WERI-Rb-1 (cell line): ENCODE data around the gene TRIM65.

Experiments
- DNase-seq: peaks from one replicate; pipeline ENCODE4 v3.0.0-alpha.2; 2020
- H3K27ac ChIP-seq: fragments of 250-450 bp; sonication (Bioruptor Pico); 2 replicates; pipeline ENCODE4 v1.5.1; 2020; ENCODE audit warnings: mild to moderate bottlenecking, moderate library complexity
- H3K27me3 ChIP-seq: fragments of 250-450 bp; sonication (Bioruptor Pico); 2 replicates; pipeline ENCODE4 v1.5.1; 2021; ENCODE audit warnings: mild to moderate bottlenecking, low read depth, moderate library complexity; ENCODE audit not compliant: insufficient read depth, severe bottlenecking
- H3K36me3 ChIP-seq: fragments of 250-450 bp; sonication (Bioruptor Pico); 2 replicates; pipeline ENCODE4 v1.5.1; 2020; ENCODE audit warnings: mild to moderate bottlenecking, moderate library complexity
- H3K4me3 ChIP-seq: 2 replicates; pipeline ENCODE4 v1.5.1; 2011; ENCODE audit warnings: low read depth, mild to moderate bottlenecking, control low read depth, low read length
- H3K9me3 ChIP-seq: fragments of 250-450 bp; sonication (Bioruptor Pico); 2 replicates; pipeline ENCODE4 v1.5.1; 2021; ENCODE audit warnings: mild to moderate bottlenecking, moderate library complexity; ENCODE audit not compliant: severe bottlenecking
- CTCF ChIP-seq: IDR thresholded peaks from 2 replicates; pipeline ENCODE4 v1.5.1; 2011; ENCODE audit warnings: low read depth, mild to moderate bottlenecking, control low read depth, inconsistent platforms, low read length

Gene TRIM65

DNA sequence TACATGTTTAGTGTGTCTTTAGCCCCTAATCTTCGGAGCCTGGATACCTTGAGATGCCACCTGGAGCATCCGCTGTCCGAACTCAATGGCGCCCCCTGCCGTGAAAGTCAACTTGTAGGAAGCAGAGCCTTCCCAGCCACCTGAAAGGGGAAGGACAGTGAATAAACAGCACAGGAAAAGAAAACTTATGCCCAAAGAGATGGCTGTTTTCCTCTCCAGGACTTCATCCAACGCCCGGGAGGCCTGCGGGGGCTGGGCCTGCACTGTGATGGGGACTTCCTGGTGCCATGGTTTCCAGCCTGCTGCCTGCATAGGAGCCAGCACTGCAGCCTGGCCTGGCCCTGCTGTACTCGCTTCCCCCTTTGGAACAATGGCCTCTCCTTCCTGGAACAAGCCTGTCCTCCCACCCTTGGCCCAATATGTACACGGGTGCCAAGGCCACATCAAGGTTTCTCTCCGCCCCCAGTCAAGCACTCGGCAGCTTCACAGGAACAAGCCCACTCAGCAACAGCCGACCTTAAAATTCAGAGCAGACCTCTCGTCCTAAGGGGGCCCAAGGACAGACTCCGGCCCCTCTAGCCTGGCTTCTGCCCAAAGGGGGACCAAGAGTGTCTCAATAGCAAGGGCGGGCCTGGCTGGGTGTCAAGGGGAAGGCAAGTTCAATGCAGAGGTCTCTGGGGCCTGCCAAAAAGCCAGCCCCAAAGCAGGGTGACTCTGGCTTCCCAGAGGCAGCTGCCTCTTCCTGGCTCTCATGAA is 48.0 kb downstream of the TRIM65 start:
- Histone ChIP-seq H3K4me3 (no peak overlapping the region), H3K27ac (no peak overlapping the region; the same call in 1 of the 2 replicates), H3K36me3 (peaks cover 71% of the 10 kb centered on the region), H3K9me3 (no peaks in the 10 kb centered on the region), H3K27me3 (no peaks in the 10 kb centered on the region)
- peak; percentile 94 for DNase-seq
- peak; percentile 87 for TF ChIP-seq CTCF

DNA sequence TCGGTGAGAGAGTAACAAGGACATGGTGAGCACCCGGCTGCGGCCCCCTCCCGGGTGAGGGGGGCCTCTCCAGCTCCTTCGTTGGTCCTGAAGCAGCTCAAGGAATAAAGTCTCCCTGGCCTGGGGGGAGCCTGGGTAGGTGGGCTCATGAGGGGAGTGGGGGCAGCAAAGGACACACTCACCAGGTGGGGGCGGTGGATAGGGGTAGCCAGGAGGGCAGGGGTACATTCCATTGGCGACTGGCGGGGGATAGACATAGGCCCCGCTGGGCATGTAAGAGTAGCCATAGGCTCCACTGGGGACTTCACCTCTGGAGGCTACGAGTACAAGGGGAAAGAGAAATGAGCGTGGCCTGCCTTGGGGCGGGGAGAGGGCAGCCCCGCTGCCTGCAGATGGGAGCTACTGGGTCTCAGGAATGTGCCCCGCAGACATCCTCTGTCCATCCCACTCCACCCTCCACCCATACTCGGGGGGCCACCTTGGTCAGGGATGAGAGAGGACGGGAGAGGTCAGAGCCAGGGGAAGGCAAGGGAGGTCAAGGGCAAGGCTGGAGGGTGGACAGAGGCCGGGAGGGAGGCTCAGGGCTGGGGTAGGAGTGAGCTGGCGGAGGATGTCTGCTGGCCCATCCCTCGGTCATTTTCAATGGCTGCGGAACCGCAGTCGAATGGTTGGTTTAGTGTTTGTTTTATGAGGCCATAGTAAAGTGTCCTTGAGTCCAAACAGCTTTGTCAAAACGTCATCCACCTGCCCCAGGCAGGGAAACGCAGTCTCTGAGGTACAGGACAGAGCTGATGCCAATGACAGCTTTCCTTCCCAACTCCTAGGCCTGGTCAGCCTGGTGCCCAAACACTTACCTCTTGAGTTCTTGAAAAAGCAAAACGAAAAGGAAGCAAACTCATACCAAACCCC is 48.9 kb downstream of the TRIM65 start:
- no peaks in the 10 kb centered on the region for H3K9me3 ChIP-seq
- no peaks in the 10 kb centered on the region for H3K27me3 ChIP-seq
- no peak overlapping the region for H3K27ac ChIP-seq
- no peak for TF ChIP-seq CTCF
- no peak overlapping the region for H3K4me3 ChIP-seq
- no peak for DNase-seq
- peaks cover 70% of the 10 kb centered on the region for H3K36me3 ChIP-seq

DNA sequence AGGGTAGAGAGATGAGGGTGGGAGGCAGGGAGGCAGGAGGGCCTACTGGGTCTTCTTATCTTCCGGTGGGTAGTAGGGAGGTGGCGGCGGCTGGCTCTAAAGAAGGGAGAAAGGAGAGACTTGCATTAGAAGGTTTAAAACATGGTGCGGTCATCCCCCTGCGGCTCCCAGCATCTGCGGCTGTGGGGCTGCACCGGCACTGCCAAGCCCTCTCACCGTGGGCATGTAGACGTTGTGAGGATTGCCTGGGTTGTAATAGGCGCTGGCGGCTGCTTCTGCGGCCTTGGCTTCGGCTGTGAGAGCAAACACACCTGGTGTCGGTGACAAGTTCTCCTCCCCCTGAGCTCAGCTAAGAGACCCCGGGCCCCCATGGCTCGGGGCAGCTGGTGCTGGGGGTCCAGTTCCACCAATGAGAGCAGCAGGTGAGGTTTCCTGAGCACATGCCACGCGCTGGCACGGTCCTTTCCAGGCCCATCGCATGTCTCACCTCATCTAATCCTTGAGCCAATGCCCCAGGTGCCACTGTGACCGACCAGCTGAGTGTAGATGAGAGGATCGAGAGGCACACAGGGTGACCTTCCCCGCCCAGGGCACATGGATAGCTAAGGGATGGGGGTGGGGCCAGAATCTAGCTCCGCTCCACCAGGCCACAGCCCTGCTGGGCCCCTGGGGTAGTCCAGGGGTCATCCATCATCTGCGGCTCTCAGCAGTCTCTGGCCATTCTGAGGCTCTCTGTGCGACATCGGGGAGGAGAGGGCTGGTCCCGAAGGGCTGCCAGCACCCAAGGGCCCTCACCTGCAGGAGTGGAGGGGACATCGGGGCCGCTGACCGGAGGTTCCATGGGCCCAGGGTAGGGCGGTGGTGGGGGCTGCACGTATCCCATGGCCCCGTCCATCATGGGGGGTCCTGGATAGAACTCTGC is 49.8 kb downstream of the TRIM65 start:
- peaks cover 64% of the 10 kb centered on the region for H3K36me3 ChIP-seq
- no peak for DNase-seq
- no peak for TF ChIP-seq CTCF
- no peak overlapping the region for H3K27ac ChIP-seq
- H3K4me3 ChIP-seq: no peak overlapping the region
- H3K27me3 ChIP-seq: no peaks in the 10 kb centered on the region
- no peaks in the 10 kb centered on the region for H3K9me3 ChIP-seq

DNA sequence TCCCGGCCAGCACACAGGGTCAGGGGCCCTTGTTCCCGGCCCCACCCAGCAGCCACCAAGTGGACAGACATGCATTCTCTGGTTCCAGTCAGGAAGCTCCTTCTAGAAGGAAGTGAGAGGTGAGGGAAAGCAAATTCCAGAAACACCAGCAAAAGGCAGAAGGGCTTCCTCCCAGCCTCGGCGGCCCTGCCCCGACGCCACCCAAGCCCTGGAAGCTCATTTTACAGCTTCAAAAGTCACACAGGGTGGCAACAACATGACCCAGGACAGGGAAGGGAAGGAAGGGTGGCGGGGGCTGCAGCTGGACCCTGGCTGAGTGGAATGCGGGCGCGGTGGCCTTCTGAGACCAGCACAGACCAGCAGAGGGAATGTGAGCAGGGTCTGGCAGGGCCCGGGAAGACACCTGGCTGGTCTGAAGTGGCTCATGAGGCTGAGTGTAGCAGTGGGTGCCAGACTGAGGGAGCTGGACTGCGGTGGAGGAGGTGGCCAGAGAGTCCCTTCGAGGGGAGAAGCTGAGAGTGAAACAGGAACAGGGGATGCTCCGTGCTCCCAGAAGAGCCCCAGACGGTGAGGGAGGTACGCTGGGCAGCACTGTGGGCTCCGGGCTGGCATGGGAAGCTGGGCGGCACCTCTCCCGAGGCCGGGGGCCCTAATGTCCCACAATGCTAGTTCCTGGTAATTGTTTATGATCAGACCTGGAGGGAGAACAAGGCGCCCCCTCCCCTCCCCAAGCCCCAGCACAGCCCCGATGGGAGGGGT is 50.6 kb downstream of the TRIM65 start:
- H3K4me3 ChIP-seq: no peak overlapping the region
- H3K36me3 ChIP-seq: peaks cover 55% of the 10 kb centered on the region
- H3K9me3 ChIP-seq: no peaks in the 10 kb centered on the region
- no peak for TF ChIP-seq CTCF
- DNase-seq: no peak
- no peaks in the 10 kb centered on the region for H3K27me3 ChIP-seq
- H3K27ac ChIP-seq: peak overlapping the region; percentile 72

DNA sequence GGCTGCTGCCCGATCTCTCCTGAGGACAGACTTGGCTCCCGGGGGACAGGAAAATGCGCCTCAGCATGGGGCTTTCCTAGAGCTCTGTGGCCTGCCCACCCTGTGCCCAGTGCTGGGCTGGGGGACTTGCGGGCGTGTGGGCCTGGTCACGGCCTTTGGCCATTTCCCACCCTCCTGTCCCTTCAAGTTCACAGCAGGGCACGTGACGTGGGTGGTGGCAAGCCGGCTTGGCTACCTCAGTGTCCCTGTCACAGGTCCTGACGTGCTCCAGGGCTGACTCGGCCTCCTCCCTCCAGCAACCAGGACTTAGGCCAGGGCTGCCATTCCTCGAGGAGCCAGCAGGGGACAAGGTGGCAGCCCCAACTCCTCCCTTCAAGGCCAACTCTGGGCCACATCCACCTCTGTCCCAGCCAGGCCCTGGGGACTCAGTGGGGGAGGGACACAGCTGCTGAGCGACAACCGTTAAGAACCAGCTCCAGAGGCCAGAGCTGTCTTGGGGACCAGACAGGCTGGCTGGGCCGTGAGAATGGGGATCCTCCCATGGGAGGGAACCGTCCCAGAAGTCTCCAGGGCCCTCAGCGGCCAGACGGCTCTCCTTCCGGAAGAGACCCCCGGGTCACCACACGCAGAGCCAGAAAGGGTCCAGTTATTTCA is 51.6 kb downstream of the TRIM65 start:
- no peak overlapping the region for H3K4me3 ChIP-seq
- H3K27ac ChIP-seq: peak overlapping the region; percentile 72
- H3K36me3 ChIP-seq: peaks cover 46% of the 10 kb centered on the region
- no peaks in the 10 kb centered on the region for H3K9me3 ChIP-seq
- peak; percentile 95 for TF ChIP-seq CTCF
- H3K27me3 ChIP-seq: no peaks in the 10 kb centered on the region
- DNase-seq: peak; percentile 96
